Fibroblast of skin of back (primary cell): ENCODE data around the gene ADGRD2.

ENCODE experiments used
- DNase-seq: peaks from one replicate; pipeline ENCODE4 v3.0.0-alpha.2; 2013

ADGRD2 gene

DNA sequence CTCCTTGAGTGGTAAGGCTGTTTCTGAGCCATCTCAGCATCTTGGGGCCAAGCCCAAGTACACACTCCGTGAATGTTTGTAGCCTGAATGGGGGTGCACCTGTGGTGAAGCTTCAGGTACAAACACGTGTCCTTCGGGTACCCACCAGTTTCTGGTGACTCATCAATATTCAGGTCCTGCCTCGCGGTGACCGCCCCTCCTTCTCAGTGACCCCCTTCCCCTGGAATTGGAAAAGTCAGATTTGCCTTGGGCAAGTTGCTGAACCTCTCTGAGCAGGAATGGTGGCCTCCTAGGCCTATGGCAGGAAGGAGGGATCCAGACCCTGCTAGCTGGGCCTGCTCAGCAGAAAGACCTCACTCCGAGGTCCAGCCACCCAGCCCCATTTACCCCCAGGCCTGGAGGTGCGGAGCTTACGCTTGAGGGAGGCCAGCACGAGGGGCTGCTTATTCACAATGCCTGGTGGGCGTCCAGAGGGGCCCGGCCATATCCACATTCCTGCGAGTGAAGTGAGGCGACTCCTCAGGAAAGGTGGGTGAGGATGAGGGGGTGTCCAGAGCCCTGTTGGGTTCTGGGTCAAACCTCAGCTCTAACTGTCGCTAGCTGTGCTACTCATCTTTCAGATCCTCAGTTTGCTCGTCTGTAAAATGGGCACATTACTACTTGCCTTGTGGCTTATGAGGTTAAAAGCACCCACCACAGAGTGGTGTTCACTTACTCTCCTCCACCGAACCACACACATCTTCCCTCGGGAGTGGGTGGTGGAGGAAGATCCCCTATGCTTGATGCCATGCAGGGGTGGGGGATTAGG is 7.0 kb downstream of the ADGRD2 start:
- no peak for DNase-seq

DNA sequence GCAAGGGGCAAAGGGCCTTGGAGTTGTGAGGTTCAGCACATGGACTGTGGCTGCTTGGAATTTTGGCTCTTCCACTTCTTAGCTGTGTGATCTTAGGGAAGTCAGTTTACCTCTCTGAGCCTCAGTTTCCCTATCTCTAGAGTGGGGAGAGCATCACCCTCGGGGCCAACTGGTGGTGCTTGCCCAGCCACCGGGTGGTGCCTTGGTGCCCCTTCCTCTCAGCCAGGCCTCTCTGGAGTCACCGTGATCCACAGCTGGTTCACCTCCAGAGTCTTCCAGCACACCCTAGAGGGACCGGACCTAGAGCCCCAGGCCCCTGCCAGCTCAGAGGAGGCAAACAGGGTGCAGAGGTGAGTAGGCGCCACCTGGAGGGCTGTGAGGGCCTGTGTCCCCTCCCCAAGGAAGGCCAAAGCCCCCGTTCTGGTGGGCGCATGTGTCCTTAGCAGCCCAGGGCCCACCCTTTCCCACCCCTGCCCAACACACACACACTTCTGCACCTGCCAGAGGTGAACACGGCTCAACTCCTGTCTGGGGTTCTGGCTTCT is 7.7 kb downstream of the ADGRD2 start:
- no peak for DNase-seq

DNA sequence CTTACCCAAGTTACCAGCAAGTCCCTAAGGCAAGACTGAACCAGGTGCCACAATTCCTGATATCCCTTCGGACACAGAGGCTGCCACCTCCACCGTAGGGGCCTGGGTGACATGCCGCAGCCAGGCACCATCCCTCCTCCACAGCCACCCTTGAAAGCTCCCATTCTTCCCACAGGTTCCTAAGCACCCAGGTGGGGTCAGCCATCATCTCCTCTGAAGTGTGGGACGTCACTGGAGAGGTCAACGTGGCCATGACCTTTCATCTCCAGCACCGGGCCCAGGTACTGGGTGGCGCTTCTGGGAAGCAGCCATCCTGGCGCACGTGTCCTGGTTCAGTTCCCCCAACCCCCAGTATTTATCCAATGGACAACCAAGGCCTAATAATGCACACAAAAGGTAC is 8.2 kb downstream of the ADGRD2 start:
- no peak for DNase-seq

DNA sequence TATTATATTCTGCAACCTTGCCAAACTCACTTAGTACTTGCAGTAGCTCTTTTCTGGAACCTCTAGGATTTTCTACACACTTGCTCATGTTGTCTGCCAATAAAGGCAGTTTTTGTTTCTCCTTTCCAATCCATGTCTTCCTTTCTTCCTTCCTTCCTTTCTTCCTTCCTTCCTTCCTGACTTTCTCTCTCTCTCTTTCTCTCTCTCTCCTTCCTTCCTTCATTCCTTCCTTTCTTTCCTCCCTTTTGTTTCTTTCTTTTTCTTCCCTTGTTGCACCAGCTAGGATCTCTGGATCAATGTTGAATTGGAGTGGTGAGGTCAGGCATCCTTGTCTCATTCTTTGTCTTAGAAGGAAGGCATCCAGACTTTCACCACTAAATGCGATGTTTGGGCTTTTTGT is 12.5 kb downstream of the ADGRD2 start:
- DNase-seq, result no peak

DNA sequence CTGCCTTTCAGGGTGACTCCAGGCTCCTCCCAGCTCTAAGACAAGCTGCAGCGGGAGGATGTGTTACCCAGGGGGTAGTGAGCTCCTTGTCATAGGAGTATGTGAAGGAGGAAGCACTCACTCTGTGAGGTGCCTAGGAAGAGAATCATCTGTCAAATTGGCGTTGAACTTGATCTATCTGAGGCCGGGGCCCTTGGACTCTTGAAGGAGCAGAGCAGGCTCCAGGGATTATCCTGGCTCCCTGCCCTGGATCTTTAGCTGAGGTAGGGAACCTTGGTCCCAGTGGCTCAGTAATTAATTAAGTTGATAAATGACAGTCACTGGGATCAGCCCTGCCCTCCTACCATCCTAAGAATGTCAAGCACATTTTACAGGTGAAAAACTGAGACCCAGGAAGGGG is 15.5 kb downstream of the ADGRD2 start:
- DNase-seq, result no peak

DNA sequence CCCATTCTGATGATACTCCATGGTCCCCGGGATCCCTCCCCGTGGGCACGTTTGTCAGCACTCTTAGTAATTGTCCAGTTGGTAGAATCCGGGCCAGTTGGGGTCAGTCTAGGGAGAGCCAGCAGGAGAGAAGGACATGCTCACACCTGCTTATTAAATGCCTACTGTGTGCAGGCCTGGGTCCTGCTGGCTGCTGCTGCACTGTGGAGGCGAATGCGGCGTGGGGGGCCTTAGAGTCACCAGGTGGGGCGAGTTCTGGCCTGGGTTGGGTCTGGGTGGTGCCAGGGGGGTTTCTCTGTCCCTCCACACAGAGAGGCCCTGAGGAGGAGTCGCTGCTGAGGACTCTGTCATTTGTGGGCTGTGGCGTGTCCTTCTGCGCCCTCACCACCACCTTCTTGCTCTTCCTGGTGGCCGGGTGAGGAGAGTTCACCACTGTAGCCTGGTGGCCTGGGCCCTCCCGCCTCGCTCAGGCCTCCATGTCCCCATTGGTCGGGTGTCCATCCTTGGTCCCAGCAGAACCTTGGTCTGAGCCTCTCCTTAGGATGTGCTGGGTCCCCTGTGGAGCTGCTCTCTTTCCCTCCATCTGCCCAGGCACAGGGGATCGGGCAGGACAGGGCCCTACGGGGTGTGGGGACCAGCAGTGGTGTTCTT is 17.3 kb downstream of the ADGRD2 start:
- DNase-seq, result no peak

DNA sequence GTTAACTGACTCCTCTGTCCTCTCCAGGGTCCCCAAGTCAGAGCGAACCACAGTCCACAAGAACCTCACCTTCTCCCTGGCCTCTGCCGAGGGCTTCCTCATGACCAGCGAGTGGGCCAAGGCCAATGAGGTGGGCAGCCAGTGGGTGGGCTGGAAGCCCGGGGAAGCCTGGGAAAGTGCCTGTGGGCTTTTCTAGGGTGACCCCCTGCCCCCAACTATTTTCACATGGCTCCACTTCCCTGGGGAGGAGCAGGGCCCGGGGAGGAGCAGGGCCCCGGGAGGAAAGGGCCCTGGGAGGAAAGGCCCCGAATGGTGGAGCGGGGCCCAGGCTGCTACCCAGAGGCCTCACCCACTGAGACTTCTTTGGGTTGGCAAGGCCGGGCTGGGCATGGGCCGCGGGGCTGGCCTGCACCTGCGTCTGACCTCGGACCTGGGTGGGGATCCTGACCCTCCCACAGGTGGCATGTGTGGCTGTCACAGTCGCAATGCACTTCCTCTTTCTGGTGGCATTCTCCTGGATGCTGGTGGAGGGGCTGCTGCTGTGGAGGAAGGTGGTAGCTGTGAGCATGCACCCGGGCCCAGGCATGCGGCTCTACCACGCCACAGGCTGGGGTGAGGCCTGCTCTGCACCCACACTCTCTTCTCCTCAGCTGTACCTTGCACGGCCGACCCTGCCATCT is 17.9 kb downstream of the ADGRD2 start:
- DNase-seq, result no peak

DNA sequence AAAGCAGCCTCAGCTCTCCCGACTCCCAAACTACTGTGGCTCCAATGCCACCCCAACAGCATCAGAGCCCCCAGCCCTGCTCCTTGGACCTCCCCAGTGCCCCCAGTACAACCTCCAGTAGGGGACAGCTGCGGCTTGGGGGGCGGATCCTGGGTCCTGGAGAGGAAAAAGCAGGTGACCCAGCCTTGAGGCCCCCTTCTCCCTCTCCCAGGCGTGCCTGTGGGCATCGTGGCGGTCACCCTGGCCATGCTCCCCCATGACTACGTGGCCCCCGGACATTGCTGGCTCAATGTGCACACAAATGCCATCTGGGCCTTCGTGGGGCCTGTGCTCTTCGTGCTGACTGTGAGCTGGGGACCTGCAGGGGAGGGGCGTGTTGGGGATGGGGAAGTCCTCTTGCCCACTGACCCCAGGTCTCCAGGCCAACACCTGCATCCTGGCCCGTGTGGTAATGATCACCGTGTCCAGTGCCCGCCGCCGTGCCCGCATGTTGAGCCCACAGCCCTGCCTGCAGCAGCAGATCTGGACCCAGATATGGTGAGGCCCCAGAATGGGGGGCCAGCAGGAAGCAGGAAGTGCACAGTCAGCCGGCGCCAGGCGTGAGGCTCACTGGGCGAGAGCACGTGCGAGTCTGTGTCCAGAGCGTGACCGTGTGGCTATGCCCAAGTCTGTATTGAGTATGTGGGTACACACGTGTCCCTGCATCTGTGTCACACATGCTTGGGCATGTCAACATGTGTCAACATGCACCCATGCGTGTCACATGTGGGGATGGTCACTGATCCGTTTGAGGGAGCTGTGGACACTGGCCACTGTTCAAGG is 19.0 kb downstream of the ADGRD2 start:
- DNase-seq, result no peak

DNA sequence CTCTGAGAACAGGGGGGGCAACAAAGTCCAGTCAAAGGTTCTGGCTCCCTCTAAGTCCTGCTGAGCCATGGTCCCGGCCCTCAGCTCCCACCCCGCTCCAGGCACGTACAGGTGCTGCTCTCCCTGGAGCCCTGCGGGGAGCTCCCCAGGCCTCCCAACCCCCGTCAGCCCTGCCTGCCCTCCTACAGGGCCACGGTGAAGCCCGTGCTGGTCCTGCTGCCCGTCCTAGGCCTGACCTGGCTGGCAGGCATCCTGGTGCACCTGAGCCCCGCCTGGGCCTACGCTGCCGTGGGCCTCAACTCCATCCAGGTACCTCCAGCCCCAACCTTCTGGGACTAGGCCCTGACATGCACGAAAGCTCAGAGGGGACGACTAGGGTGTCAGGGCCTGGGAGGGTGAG is 20.1 kb downstream of the ADGRD2 start:
- no peak for DNase-seq

DNA sequence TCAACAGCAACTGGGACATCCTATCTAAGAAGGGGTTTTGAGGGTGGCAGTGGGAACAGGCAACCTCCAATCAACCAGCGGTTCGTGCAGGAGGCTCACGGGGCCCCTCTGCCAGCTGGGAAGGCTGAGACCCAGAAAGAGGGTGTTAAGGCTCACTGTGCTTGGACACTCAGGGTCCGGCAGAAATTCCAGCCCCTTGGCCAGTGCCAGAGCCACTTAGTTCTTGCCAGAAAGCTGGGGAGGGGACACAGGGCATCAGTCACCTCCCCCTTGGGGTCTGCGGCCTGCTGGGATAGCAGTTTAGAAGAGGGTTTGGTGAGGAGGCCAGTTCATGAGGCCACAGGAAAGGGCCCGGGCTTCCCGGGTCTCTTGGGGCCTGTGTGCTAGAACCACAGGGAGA is 20.5 kb downstream of the ADGRD2 start:
- DNase-seq, result no peak

DNA sequence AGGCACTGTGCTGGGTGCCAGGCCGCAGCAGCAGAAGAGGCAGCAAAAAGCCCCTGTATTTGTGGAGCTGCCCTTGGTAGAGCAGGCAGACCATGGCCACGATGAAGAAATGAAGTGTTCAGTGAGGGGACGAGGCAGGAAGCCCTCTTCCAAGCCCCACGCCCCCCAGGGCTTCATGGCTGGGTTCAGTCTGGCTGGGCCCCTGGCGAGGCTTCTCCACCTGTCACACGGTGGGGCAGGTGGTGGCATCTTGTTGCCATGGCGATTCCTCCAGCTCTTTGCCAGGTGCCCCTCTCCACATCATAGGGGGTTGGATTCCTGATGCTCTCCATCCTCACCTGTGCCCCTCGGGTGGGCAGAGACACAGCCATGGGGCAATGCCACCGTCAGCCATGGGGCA is 21.5 kb downstream of the ADGRD2 start:
- DNase-seq, result no peak

DNA sequence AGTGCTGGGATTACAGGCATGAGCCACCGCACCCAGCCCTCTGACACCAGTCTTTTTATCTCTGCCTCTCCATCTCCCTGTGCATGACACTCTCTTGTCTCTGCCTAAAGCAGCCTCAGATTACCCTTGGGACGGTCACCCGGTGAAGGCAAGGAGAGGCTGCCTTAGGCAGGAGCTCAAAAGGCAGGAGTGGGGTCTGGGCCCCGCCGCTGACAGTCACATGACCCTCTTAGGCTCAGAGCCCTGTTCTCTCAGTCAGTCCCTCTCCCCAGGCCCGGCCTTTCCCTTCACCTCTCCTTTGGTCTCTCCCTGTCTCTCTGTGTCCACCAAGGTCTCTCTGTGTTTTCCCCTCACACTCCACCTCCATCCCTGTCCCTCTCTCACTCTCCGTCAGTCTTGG is 22.5 kb downstream of the ADGRD2 start:
- no peak for DNase-seq

DNA sequence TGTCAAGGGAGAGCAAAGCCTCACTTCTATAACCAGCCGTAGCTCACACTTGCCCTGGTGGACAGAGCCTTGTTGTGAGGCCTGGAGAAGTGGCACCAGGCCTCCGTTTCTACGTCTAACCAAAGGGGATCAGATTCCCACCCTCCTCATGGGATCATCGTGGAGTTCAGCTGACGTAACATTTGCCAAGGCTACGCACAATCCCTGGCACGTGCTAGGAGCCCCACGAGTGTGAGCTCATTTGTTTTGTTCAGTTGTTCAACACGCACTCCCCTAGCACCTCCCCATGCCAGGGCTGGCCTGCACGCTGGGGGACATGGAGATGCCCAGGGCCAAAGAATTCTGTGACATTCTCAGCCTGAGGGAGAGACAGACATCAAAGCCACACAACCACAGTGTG is 23.1 kb downstream of the ADGRD2 start:
- DNase-seq, result no peak

DNA sequence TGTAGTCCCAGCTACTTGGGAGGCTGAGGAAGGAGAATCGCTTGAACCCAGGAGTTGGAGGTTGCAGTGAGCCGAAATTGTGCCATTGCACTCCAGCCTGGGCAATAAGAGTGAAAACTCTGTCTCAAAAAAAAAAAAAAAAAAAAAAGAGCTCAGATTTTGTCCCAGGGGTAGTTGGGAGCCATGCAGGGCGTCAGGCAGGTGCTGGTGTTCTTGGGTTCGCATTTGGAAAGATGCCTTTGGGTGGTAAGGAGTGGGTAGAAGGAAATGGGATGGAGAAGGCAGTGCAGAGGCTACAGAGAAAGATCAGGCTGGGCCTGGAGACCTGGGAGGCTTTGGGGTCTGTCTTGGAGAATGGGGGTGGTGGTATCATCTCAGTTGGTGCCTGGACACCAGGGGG is 23.9 kb downstream of the ADGRD2 start:
- no peak for DNase-seq

DNA sequence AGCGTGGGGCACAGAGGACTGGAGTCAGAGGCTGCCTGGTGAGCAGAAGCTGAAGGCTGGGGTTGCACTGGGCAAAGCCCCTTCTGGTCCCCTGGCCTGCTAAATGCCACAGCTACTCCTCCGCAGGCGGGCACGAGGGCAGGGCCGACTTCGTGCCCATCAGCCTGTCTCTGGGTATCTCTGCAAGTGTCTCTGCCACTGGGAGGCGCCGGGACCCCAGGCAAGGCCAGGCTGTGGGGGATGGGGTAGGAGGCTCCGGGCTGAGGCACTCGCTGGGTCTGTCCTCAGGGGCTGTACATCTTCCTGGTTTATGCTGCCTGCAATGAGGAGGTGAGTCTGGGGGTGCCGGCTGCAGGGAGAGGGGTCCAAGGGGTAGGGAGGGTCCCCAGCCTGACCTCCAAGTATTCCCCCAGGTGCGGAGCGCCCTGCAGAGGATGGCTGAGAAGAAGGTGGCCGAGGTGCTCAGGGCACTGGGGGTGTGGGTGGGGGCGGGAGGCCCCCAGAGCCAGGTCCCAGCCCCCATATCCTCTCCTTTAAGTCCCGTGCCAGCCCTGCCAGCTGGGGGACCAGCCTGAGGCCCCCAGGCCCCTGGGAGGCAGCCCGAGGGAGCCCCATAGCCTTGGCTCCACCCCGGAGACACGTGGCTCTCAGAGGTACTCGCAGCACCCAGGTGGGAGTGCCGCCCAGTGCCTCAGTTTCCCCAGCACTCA is 25.1 kb downstream of the ADGRD2 start:
- DNase-seq, result no peak

DNA sequence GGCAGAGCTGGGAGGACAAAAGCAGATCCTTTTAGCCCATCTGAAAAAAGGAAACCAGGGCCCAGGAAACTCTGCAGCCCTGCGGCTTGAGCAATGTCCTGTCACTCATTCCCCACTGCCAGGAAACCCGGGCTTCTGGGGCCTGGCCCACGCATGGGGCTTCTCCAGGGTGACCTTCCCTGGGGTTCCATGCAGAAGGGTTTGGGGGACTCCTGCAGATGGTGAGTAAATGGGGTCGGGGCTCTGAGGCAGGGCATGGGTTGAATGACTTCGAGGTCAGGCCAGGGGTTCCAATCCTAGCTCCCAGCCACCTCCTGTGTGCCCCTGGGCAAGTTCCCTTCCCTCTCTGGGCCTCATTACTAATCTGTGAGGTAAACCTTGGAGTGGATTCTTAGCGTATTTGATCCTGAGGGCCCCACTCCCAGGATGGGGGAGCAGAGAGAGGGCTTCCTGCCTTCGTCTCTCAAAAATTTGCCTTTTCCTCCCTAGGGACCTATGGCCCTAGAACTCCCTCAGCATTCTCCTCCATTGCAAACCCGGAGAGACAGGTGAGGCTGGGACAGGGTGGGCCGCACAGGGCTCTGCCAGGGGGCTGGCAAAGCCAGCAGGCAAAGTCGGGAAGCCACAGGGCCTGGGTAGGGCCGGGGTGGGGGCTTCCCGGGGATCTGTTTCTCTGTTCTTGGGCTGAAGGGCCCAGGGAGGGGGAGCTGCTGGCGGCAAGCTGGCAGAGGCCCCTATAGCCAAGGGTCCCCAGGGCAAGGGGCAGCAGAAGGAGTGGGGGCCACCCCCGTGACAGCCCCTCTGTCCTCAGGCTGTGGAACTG is 25.8 kb downstream of the ADGRD2 start:
- no peak for DNase-seq

DNA sequence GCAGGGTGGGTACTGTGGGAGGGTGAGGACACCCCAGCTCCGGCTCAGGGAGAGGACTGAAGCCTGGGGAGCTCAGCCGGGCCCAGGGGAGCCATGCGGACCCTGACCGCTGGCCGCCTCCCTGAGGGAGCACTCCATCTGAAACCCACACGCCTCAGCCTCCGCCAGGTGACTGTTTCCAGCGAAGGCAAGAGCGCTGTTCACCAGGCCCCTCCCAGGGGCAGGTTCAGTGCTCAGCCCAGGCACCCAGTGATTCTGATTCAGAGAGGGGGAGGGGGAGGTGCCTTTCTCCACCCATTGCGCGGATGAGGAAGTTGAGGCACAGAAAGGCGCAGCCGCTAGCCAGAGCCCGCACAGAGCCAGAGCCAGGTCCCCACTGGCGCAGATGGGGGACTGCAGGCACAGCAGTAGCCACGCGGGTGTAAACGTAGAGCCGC is 27.0 kb downstream of the ADGRD2 start:
- DNase-seq, result no peak

DNA sequence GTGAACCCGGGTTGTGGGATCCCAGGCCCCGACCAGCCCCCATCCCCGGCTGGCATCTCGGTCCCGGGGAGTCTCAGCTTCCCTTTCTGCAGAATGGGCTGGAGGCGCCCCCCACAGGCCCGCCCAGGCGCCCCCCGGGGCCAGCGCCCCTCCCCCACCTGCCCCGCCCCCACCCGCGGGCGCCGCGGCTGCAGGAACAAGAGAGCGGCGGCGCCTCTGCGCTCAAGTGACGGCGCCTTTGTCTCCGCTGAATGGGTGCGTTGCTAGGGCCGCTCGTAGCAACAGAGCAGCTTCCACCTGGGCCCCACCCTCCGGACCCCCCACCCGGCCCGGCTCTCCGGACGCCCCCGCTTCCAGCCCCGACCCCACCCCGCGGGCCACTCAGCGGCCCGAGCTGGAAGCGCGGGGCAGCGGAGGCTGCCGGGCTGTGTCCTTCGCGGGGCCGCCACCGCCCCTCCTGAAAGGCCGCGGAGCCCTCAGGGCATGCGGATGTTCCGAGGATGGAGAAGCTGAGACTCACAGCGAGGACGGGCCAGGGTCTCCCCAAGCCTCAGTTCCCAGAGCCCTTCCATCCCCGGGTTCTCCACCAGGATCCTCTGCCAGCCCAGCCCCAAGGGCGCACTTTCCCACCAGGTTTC is 27.5 kb downstream of the ADGRD2 start:
- DNase-seq, result no peak

DNA sequence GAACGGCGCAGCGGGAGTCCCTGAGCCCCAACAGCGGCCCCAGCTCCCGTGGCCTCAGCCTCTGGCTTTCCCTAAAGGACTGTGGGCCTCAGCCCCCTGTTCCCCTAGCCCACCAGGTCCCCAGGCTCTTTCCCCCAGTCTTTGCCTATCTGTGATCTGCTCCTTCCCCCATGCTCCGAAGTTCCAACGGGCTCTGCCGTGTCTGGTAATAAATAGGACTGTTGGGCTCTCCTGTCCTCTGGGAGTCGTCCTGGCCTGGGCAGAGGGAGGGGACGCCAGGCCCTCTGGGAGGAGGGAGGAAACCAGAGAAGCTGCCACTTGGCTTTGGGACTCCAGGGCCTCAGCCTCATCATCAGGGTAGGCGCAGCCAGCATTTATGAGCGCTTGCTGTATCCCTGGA is 28.1 kb downstream of the ADGRD2 start:
- DNase-seq, result no peak

DNA sequence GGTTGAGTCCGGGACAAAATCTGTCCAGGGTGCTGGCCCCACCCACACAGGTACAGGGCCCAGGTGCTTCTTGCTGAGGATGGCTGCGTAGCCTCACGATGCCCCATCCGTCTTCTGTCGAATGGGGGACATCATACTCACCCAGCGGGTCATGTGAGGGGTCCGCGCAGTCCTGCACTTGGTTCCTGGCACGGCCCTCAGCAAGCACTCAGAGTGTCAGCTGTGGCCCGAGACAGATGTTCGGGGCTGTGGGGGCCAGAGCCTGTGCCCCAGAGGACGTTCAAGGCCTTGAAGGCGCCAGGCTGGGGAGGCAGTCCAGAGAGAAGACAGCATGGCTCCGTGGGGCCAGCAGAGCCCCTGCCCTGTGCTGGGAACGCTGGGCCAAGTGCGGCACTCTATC is 29.1 kb downstream of the ADGRD2 start:
- no peak for DNase-seq
